WTC11 (cell line): ENCODE results near the gene UBASH3B. TPM values are rescaled to one million over a fixed set of nuclear protein-coding genes. Genes with fewer than 3 reads are reported as not detected.

Experiments used
- ATAC-seq: fragments of 200-7000 bp; cut with Tn5 transposase; 2 replicates; pipeline ENCODE4 v1.10.0; 2021; ENCODE audit warnings: mild to moderate bottlenecking, moderate library complexity
- CTCF ChIA-PET: fragments of 300-600 bp; sonication (Branson Sonifier 250); formaldehyde crosslinking; loops from one replicate; lab custom pipeline; 2021; ENCODE audit warnings: antibody characterized with exemption; lab: Charles Lee
- POLR2A ChIA-PET: fragments of 350-600 bp; sonication (Branson Sonifier 250); formaldehyde crosslinking; loops from one replicate; lab custom pipeline; 2021; ENCODE audit warnings: antibody characterized with exemption; lab: Charles Lee
- DNase-seq: peaks from one replicate; pipeline ENCODE4 v3.0.0; 2021; ENCODE audit warnings: low spot score
- H3K27ac Mint-ChIP-seq: 2 replicates; pipeline ENCODE4 v1.8.0; 2021; ENCODE audit warnings: mixed read lengths
- H3K27me3 Mint-ChIP-seq: 2 replicates; pipeline ENCODE4 v1.8.0; 2021; ENCODE audit warnings: low read depth, mild to moderate bottlenecking, moderate library complexity, mixed read lengths
- H3K36me3 Mint-ChIP-seq: 2 replicates; pipeline ENCODE4 v1.8.0; 2021; ENCODE audit warnings: mixed read lengths
- H3K4me1 Mint-ChIP-seq: 2 replicates; pipeline ENCODE4 v1.8.0; 2022; ENCODE audit warnings: mixed read lengths
- H3K4me3 Mint-ChIP-seq: 2 replicates; pipeline ENCODE4 v1.8.0; 2021; ENCODE audit warnings: mild to moderate bottlenecking, moderate library complexity, mixed read lengths
- H3K9me3 Mint-ChIP-seq: 2 replicates; pipeline ENCODE4 v1.8.0; 2021; ENCODE audit warnings: mixed read lengths
- ESRRA ChIP-seq: sonication (generic); formaldehyde crosslinking; IDR thresholded peaks from 2 replicates; pipeline ENCODE4 v1.8.1; 2022; ENCODE audit warnings: mild to moderate bottlenecking, missing genetic modification reagents, borderline replicate concordance
- GABPB1 ChIP-seq: sonication (generic); formaldehyde crosslinking; IDR thresholded peaks from 2 replicates; pipeline ENCODE4 v1.8.1; 2023; ENCODE audit warnings: mild to moderate bottlenecking, missing genetic modification reagents
- GRHL2 ChIP-seq: fragments of 250-450 bp; sonication (Bioruptor Pico); IDR thresholded peaks from 2 replicates; pipeline ENCODE4 v1.8.0; 2022; ENCODE audit warnings: mild to moderate bottlenecking, moderate library complexity; ENCODE audit not compliant: insufficient replicate concordance, severe bottlenecking
- GTF2I ChIP-seq: fragments of 250-450 bp; sonication (Bioruptor Pico); conservative IDR thresholded peaks from 2 replicates; pipeline ENCODE4 v1.4.0; 2021; ENCODE audit warnings: mild to moderate bottlenecking
- IRF2 ChIP-seq: sonication (generic); formaldehyde crosslinking; IDR thresholded peaks from 2 replicates; pipeline ENCODE4 v1.8.0; 2022; ENCODE audit warnings: low read depth, missing genetic modification reagents, borderline replicate concordance
- JAZF1 ChIP-seq: fragments of 250-450 bp; sonication (Bioruptor Pico); IDR thresholded peaks from 2 replicates; pipeline ENCODE4 v1.9.0; 2021; ENCODE audit warnings: moderate library complexity, mild to moderate bottlenecking, inconsistent platforms
- MAX ChIP-seq: sonication (generic); formaldehyde crosslinking; IDR thresholded peaks from 2 replicates; pipeline ENCODE4 v1.8.0; 2022; ENCODE audit warnings: mild to moderate bottlenecking, missing genetic modification reagents
- NFATC4 ChIP-seq: fragments of 250-450 bp; sonication (Bioruptor Pico); IDR thresholded peaks from 2 replicates; pipeline ENCODE4 v1.9.0; 2021; ENCODE audit warnings: mild to moderate bottlenecking
- PRDM15 ChIP-seq: sonication (generic); formaldehyde crosslinking; IDR thresholded peaks from 2 replicates; pipeline ENCODE4 v1.8.0; 2022; ENCODE audit warnings: missing genetic modification reagents
- ZBTB21 ChIP-seq: sonication (generic); formaldehyde crosslinking; IDR thresholded peaks from 2 replicates; pipeline ENCODE4 v1.8.1; 2023; ENCODE audit warnings: mild to moderate bottlenecking, missing genetic modification reagents, borderline replicate concordance
- ZNF263 ChIP-seq: sonication (generic); formaldehyde crosslinking; IDR thresholded peaks from 2 replicates; pipeline ENCODE4 v1.8.1; 2022; ENCODE audit warnings: low read depth, mild to moderate bottlenecking, moderate library complexity, missing genetic modification reagents
- ZNF281 ChIP-seq: sonication (generic); formaldehyde crosslinking; IDR thresholded peaks from 2 replicates; pipeline ENCODE4 v1.8.0; 2023; ENCODE audit warnings: mild to moderate bottlenecking, missing genetic modification reagents
- ZNF317 ChIP-seq: sonication (generic); formaldehyde crosslinking; IDR thresholded peaks from 2 replicates; pipeline ENCODE4 v1.8.1; 2023; ENCODE audit warnings: low read depth, mild to moderate bottlenecking, moderate library complexity, missing genetic modification reagents, borderline replicate concordance
- total RNA-seq: library from RNA; stranded (reverse); gene quantifications from 3 replicates; pipeline ENCODE4 v1.2.3, GENCODE V29; 2021
- TF ChIP-seq, protein P1 (sequence below): sonication (generic); formaldehyde crosslinking; IDR thresholded peaks from 2 replicates; pipeline ENCODE4 v1.8.1; 2022; ENCODE audit warnings: mild to moderate bottlenecking, moderate library complexity, missing genetic modification reagents

Gene UBASH3B
- total RNA-seq, 1 experiment from 2014 or later: 21.1 TPM

- TF ChIP-seq ZBTB21 (CRISPR knock-in tag) (no peak), ZNF281 (no peak)
Observed at GRCh38 chr11:122659676-122660554, 4.4 kb downstream of the UBASH3B start (continued).

DNA sequence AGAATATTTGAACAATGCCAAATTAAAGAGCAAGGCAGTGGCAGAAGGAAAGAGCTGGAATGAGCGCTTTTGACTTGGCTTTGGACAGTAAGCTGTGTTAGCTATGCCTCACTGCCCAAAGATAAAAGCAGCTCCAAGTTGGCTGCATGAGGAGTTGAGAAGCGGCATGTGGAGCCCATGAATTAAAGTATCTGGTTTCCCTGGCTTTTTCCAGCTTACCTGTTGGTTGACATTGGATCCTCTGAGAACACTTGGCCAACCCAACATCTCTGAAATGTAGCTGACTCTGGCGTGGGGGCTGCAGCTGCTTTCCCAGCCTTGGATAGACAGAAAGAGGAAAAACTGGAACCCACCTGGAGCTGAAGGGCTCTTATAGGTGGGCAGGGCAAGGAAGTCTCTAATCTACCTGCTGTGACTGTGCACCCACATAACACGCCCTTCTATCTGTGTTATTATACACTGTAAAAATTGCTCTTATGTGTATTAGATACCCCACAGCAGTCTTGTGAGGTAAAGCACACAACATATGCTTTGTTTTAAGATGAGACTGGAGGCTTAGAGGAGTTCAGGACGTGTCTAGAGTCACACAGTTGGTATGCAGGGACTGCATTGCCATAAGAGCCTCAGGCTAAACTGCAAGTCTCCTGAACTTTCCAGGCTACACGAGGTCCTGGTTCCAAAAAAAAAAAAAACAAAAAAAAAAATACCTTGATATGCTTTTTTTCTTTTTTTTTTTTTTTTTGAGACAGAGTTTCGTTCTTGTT, 5.8 kb downstream of the UBASH3B start:
- Mint-ChIP-seq H3K27me3 (no peaks in the 10 kb centered on the region; the same call in none of the 2 replicates), H3K27ac (no peak overlapping the region), H3K9me3 (peaks cover 5% of the 10 kb centered on the region), H3K36me3 (peaks cover 4% of the 10 kb centered on the region; the same call in 1 of the 2 replicates), H3K4me1 (peaks cover 24% of the 10 kb centered on the region), H3K4me3 (no peak overlapping the region)
- no peak for ATAC-seq
- no peak for TF ChIP-seq GABPB1 (CRISPR knock-in tag)
- no peak for TF ChIP-seq ESRRA (CRISPR knock-in tag)
- TF ChIP-seq GTF2I (CRISPR knock-in tag): no peak
- TF ChIP-seq JAZF1 (CRISPR knock-in tag): no peak
- TF ChIP-seq ZNF317 (CRISPR knock-in tag): no peak
- TF ChIP-seq ZBTB21 (CRISPR knock-in tag): no peak
- TF ChIP-seq PRDM15 (CRISPR knock-in tag): no peak
- no peak for TF ChIP-seq ZNF281
- TF ChIP-seq, protein P1, sequence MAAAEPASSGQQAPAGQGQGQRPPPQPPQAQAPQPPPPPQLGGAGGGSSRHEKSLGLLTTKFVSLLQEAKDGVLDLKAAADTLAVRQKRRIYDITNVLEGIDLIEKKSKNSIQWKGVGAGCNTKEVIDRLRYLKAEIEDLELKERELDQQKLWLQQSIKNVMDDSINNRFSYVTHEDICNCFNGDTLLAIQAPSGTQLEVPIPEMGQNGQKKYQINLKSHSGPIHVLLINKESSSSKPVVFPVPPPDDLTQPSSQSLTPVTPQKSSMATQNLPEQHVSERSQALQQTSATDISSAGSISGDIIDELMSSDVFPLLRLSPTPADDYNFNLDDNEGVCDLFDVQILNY (CRISPR knock-in tag): no peak
- no peak for TF ChIP-seq ZNF263 (CRISPR knock-in tag)
- no peak for TF ChIP-seq NFATC4
- TF ChIP-seq IRF2: no peak
- no peak for TF ChIP-seq MAX (CRISPR knock-in tag)
- no peak for TF ChIP-seq GRHL2 (CRISPR knock-in tag)
- DNase-seq: no peak
- POLR2A ChIA-PET: interaction anchor here (0.6 to 0.7 kb wide), 3 partner anchors 37 to 153 kb away, joined by 3 to 5 read pairs (median 3); no protein-coding TSS in a partner anchor
- CTCF ChIA-PET: interaction anchor here (0.8 to 2.7 kb wide), 3 partner anchors 32 to 120 kb away, joined by 3 to 9 read pairs (median 3); no protein-coding TSS in a partner anchor
